Skeletal muscle tissue (tissue), 4 donors: ENCODE results near the gene ACOT7. TPM values are rescaled to one million over a fixed set of nuclear protein-coding genes. Genes with fewer than 3 reads are reported as not detected.
"Not testable (repeated sequence)": the region's sequence is repeated elsewhere in the genome, so short reads cannot be mapped to it uniquely, and the experiment has no call there.

Experiments used
- H3K27ac ChIP-seq: one replicate; pipeline ENCODE4 v1.7.0; 2013; ENCODE audit warnings: mild to moderate bottlenecking, low read depth, low read length, inconsistent platforms
- H3K27me3 ChIP-seq, 3 donors: one replicate each; pipeline ENCODE4 v1.7.0; 2013; ENCODE audit warnings: low read length in 3 of 3; ENCODE audit not compliant: control insufficient read depth in 3 of 3, insufficient read depth in 3 of 3
- H3K36me3 ChIP-seq, 3 donors: one replicate each; pipeline ENCODE4 v1.7.0; 2013; ENCODE audit warnings: low read length in 3 of 3; ENCODE audit not compliant: control insufficient read depth in 3 of 3, insufficient read depth in 3 of 3
- H3K4me1 ChIP-seq, 3 donors: one replicate each; pipeline ENCODE4 v1.7.0; 2013; ENCODE audit warnings: low read length in 3 of 3, mild to moderate bottlenecking in 3 of 3; ENCODE audit not compliant: control insufficient read depth in 3 of 3, insufficient read depth in 3 of 3
- H3K4me3 ChIP-seq, 3 donors: one replicate each; pipeline ENCODE4 v1.7.0; 2013; ENCODE audit warnings: low read length in 3 of 3
- H3K9ac ChIP-seq, 3 donors: one replicate each; pipeline ENCODE4 v1.7.0; 2013; ENCODE audit warnings: low read length in 3 of 3, mild to moderate bottlenecking in 3 of 3, moderate library complexity in 2 of 3, low read depth in 1 of 3
- H3K9me3 ChIP-seq, 3 donors: one replicate each; pipeline ENCODE4 v1.7.0; 2013; ENCODE audit warnings: low read length in 3 of 3; ENCODE audit not compliant: control insufficient read depth in 3 of 3
- total RNA-seq: library from RNA; depleted of rRNA; stranded (reverse); fragments of >200 nt; gene quantifications from one replicate; pipeline ENCODE4 v1.2.3, GENCODE V29; 2014
- donor health status: Osteomylitis.

The ACOT7 gene
- total RNA-seq, 1 donor from 2014 or later, result 3.7 TPM

DNA sequence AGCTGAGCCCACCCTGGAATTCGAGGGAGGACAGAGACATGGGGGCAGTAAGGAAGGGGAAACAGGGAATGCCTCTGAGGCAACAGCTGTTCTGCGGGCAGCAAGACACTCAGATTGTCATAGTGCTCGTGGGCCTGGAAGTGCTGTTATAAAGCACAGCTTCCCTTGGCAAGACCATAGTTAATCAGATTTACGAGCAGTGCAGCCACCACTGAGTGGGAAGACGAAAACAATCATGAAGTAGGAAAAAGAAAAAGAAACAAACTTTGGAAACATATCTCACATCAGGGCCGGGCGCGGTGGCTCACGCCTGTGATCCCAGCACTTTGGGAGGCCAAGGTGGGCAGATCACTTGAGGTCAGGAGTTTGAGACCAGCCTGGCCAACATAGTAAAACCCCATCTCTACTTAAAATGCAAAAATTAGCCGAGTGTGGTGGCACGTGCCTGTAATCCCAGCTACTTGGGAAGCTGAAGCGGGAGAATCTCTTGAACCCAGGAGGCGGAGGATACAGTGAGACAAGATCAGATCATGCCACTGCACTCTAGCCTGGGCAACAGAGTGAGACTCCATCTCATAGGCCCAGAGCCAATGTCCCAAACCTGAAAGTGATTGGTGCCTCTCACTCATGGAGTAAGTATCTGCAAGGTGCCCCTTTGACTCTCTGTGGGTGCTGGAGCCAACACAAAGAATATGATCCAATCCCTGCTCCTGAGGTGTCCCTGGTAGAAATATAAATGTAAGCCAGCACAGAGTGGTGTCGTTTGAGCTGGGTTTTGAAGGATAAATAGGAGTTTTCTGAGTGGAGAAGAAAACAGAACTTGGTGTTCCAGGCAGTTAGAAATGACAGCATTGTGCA is 77.1 kb downstream of the ACOT7 start:
- no peak overlapping the region for H3K27ac ChIP-seq
- no peaks in the 10 kb centered on the region for H3K9me3 ChIP-seq
- H3K36me3 ChIP-seq, result no peaks in the 10 kb centered on the region
- no peak overlapping the region for H3K4me3 ChIP-seq
- H3K9ac ChIP-seq, result no peak overlapping the region
- H3K27me3 ChIP-seq, result no peaks in the 10 kb centered on the region
- no peaks in the 10 kb centered on the region for H3K4me1 ChIP-seq

DNA sequence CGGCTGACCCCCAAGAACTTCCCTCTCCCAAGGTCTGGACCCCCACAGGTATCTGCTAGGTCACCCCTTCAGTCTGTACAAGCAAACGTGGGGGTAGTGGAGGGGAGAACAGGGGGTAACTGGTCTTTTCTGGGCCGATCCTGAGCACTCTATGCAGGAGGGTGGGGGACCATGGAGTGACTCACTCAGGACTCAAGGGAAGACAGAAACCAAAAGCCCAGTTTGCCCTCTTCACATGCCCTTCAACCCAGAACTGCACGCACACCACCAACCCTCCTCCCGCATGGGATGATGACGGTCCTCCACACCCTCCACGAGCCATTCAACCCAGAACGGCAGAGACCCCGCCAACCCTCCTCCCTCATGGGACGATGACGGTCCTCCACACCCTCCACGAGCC is 79.1 kb downstream of the ACOT7 start:
- Histone ChIP-seq H3K9me3 (no peaks in the 10 kb centered on the region), H3K9ac (no peak overlapping the region), H3K27me3 (no peaks in the 10 kb centered on the region), H3K4me1 (peaks cover 0 to 5% (median 0%) of the 10 kb centered on the region in 3 donors), H3K27ac (no peak overlapping the region), H3K4me3 (no peak overlapping the region), H3K36me3 (no peaks in the 10 kb centered on the region)

DNA sequence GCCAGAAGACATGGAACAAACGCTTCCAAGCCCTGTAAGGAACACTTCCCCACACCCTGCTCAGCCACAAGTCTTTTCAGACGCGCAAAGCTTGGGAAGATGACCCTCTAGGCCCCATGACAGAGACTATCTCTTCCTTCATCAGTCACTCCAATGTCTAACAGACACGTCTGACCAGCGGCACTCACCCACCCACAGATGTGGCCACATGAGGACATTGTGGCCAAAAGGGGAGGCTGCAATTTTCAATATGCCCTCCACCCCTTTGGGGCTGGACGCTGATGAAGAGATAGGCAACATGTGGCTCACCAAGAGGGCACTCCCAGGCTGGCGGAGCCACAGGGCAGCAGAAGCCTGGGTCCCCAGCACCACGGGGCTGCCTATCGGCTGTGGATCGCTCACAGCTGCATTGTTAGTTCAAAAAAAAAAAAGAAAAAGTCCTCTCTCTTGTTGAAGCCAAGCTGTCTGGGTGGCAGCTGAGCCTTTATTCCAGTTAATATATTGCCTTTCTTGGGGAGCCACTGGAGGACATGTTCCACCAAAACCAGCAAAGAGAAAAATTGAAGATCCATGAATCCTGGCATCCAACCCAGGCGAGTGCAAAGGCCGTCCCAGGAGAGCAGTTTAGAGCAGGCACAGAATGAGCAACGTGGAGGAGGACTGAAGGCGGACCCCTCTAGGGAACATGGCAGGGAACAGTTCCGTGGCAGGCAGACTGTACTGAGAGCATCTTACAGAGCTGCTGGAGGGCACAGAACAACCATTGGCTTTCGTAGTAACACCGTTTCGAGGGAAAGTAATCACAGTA is 80.0 kb downstream of the ACOT7 start:
- Histone ChIP-seq H3K36me3 (no peaks in the 10 kb centered on the region), H3K27me3 (peaks cover 0 to 2% (median 0%) of the 10 kb centered on the region in 3 donors), H3K4me1 (peaks cover 0 to 5% (median 0%) of the 10 kb centered on the region in 3 donors), H3K27ac (no peak overlapping the region), H3K9me3 (no peaks in the 10 kb centered on the region), H3K4me3 (no peak overlapping the region), H3K9ac (no peak overlapping the region)

DNA sequence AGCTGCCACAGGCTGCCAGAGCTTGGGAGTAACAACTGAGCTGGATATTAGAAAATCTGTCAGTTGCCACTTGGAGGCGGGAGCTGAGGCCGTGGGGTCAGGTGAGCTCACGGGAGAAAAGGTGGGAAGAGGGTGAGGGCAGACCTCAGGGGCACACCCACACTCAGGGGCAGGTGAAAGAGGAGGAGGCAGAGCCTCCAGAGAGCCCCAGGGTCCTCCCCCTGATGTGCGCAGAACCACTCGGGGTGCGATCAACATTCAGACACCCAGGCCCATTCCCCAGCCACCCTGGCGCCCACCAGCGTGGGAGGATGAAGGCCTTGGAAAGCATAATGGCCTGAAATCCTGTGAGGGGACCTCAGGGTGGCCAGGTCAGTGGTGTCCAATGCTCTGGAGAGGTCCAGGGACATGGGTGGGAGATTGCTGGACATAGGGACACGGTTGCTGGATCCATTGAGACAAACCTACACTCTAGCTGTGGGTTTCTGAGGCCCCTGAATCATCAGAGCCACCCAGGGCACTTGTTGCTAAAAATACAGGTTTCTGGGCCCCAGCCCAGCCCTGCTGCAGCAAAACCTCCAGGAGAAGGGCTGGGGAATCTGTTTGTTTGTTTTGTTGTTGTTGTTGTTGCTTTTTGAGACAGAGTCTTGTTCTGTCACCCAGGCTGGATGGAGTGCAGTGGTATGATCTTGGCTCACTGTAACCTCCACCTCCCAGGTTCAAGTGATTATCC is 83.3 kb downstream of the ACOT7 start:
- no peaks in the 10 kb centered on the region for H3K9me3 ChIP-seq
- no peaks in the 10 kb centered on the region for H3K36me3 ChIP-seq
- no peak overlapping the region for H3K9ac ChIP-seq
- peaks cover 0 to 5% (median 0%) of the 10 kb centered on the region in 3 donors for H3K4me1 ChIP-seq
- no peak overlapping the region for H3K4me3 ChIP-seq
- H3K27me3 ChIP-seq, result peaks cover 0 to 2% (median 0%) of the 10 kb centered on the region in 3 donors
- no peak overlapping the region for H3K27ac ChIP-seq

DNA sequence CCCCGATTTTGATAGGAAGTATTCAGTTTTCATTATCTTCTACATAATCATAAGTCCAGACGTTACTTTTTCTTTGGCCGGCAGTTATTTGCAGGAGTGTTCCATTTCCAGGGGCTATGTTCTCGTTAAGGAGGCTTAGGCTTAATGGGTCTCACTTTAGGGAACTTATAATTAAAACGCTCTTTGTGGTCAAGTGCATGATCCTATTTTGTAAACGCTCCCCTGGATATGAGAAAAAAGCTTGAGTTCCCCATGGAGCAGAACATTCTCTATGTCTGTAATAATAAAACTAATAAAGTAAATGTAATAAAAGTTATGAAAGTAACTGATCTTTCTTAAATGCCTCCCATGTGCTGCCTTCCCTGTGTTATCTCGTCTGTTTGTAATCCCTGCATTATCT is 84.0 kb downstream of the ACOT7 start:
- Histone ChIP-seq H3K4me3 (no peak overlapping the region), H3K36me3 (no peaks in the 10 kb centered on the region), H3K27me3 (peaks cover 0 to 2% (median 0%) of the 10 kb centered on the region in 3 donors), H3K27ac (no peak overlapping the region), H3K4me1 (peaks cover 0 to 5% (median 0%) of the 10 kb centered on the region in 3 donors), H3K9me3 (no peaks in the 10 kb centered on the region), H3K9ac (no peak overlapping the region)

DNA sequence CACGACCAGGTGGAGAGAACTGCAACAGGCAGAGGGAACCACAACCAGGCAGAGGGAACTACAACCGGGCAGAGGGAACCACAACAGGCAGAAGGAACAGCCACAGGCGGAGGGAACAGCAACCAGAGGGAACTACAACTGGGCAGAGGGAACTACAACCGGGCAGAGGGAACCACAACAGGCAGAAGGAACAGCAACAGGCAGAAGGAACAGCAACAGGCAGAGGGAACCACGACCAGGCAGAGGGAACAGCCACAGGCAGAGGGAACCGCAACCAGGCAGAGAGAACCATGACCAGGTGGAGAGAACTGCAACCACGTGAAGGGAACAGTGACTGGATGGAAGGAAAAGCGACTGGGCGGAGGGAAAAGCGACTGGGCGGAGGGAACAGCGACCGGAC is 85.1 kb downstream of the ACOT7 start:
- H3K9me3 ChIP-seq, result no peaks in the 10 kb centered on the region
- no peak overlapping the region for H3K27ac ChIP-seq
- H3K36me3 ChIP-seq, result no peaks in the 10 kb centered on the region
- H3K4me1 ChIP-seq, result peaks cover 0 to 5% (median 0%) of the 10 kb centered on the region in 3 donors
- peaks cover 0 to 2% (median 0%) of the 10 kb centered on the region in 3 donors for H3K27me3 ChIP-seq
- no peak overlapping the region for H3K9ac ChIP-seq
- no peak overlapping the region for H3K4me3 ChIP-seq

DNA sequence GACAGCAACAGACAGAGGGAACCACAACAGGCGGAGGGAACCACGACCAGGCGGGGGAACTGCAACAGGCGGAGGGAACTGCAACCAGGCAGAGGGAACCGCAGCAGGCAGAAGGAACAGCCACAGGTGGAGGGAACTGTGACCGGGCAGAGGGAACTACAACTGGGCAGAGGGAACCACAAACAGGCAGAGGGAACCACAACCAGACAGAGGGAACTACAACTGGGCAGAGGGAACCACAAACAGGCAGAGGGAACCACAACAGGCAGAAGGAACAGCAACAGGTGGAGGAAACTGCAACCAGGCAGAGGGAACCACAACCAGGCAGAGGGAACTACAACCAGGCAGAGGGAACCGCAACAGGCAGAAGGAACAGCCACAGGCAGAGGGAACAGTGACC is 85.9 kb downstream of the ACOT7 start:
- H3K27me3 ChIP-seq, H3K36me3 ChIP-seq, H3K27ac ChIP-seq, H3K9ac ChIP-seq, H3K9me3 ChIP-seq, H3K4me3 ChIP-seq, H3K4me1 ChIP-seq: not testable (repeated sequence)

DNA sequence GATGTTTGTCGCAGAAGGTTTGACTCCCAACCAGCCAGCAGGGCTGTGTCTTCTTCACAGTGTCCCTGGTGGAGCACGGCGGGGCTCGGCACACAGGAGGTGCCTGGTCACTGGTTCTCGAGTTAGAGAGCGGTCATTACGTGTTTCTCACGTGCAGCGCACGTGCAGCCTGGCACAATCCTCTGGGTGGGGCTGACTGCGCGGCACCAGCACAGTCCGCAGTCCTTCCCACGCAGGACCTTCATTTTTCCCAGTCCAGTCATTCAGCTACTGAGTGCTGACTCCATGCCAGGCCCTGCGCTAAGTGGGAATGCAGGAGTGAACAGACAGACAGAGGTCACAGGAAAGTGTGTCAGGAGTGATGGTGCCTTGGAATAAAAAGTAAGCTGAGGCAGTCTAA is 86.5 kb downstream of the ACOT7 start:
- Histone ChIP-seq H3K9ac (no peak overlapping the region), H3K4me1 (peaks cover 0 to 5% (median 0%) of the 10 kb centered on the region in 3 donors), H3K27me3 (peaks cover 0 to 2% (median 0%) of the 10 kb centered on the region in 3 donors), H3K9me3 (no peaks in the 10 kb centered on the region), H3K27ac (no peak overlapping the region), H3K4me3 (no peak overlapping the region), H3K36me3 (no peaks in the 10 kb centered on the region)

DNA sequence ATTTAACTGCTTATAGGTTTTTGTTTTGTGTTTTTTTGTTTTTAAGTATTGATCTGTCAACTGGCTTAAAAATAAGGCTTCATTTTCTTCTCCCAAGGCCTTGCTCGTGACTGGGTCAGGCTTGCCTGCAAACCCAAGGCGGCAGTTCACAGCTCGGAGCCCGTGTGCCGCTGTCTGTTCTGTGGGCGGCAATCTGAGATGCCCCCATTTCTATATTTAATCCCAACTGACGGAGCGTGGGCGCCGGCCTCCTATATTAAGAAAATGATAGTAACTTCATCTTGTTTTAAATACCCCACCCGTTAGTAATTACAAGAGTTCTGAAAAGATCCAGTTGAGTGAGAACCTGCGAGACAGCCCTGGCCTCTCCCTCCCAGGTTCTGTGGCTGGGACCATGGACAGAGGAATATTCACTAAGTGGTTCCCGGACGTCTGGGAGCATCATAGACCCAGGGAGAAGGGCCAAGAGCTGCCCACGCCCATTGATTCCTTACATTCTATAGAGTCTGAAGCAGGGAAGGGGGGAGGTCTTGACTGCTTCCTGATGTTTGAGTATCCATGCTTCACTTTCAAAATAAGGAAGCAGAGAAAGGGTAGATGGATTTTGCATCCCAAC is 90.1 kb downstream of the ACOT7 start:
- no peak overlapping the region for H3K9ac ChIP-seq
- no peak overlapping the region for H3K4me3 ChIP-seq
- no peaks in the 10 kb centered on the region for H3K9me3 ChIP-seq
- peaks cover 0 to 2% (median 0%) of the 10 kb centered on the region in 3 donors for H3K27me3 ChIP-seq
- H3K36me3 ChIP-seq, result no peaks in the 10 kb centered on the region
- no peaks in the 10 kb centered on the region for H3K4me1 ChIP-seq
- no peak overlapping the region for H3K27ac ChIP-seq
